Osteoblast (primary cell): ENCODE results near the gene USP48. TPM values are rescaled to one million over a fixed set of nuclear protein-coding genes. Genes with fewer than 3 reads are reported as not detected.

ENCODE experiments used
- DNase-seq: peaks from one replicate; pipeline ENCODE4 v3.0.0; 2011; ENCODE audit warnings: low spot score, mixed read lengths; ENCODE audit not compliant: insufficient read length; ENCODE audit errors: missing footprints
- H2AFZ ChIP-seq: 2 replicates; pipeline ENCODE4 v1.6.0; 2011; ENCODE audit warnings: mild to moderate bottlenecking, low read length
- H3K27ac ChIP-seq: 2 replicates; pipeline ENCODE4 v1.5.1; 2011; ENCODE audit warnings: mild to moderate bottlenecking, low read depth, low read length, moderate library complexity
- H3K27me3 ChIP-seq: 2 replicates; pipeline ENCODE4 v1.6.0; 2012; ENCODE audit warnings: mild to moderate bottlenecking, control low read depth, inconsistent platforms, low read length, moderate library complexity; ENCODE audit not compliant: insufficient read depth
- H3K36me3 ChIP-seq: 2 replicates; pipeline ENCODE4 v1.5.1; 2011; ENCODE audit warnings: mild to moderate bottlenecking, low read length, control low read depth, moderate library complexity; ENCODE audit not compliant: insufficient read depth
- H3K4me1 ChIP-seq: 2 replicates; pipeline ENCODE4 v1.5.1; 2011; ENCODE audit warnings: mild to moderate bottlenecking, low read length, control low read depth, moderate library complexity; ENCODE audit not compliant: insufficient read depth
- H3K4me2 ChIP-seq: 2 replicates; pipeline ENCODE4 v1.6.0; 2011; ENCODE audit warnings: mild to moderate bottlenecking, low read length; ENCODE audit not compliant: insufficient read depth
- H3K4me3 ChIP-seq: fragments of 200-600 bp; sonication (generic); 3 replicates; pipeline ENCODE4 v1.5.1; 2012; ENCODE audit warnings: mild to moderate bottlenecking, low read length, inconsistent platforms; ENCODE audit not compliant: insufficient read depth
- H3K79me2 ChIP-seq: 2 replicates; pipeline ENCODE4 v1.6.0; 2012; ENCODE audit warnings: mild to moderate bottlenecking, low read length, control low read depth, inconsistent platforms; ENCODE audit not compliant: insufficient read depth
- H3K9me3 ChIP-seq: 2 replicates; pipeline ENCODE4 v1.5.1; 2011; ENCODE audit warnings: low read depth, low read length, control low read depth
- H4K20me1 ChIP-seq: 2 replicates; pipeline ENCODE4 v1.6.0; 2012; ENCODE audit warnings: mild to moderate bottlenecking, low read length, control low read depth; ENCODE audit not compliant: insufficient read depth
- total RNA-seq: library from RNA; depleted of rRNA; stranded (reverse); fragments of >200 nt; gene quantifications from 2 replicates; pipeline ENCODE4 v1.2.3, GENCODE V29; 2012
- TF ChIP-seq, protein P1 (sequence below): IDR thresholded peaks from 2 replicates; pipeline ENCODE4 v1.5.1; 2011; ENCODE audit warnings: mild to moderate bottlenecking, low read depth, low read length, moderate library complexity; ENCODE audit errors: extremely low read depth

USP48 gene
- total RNA-seq, 1 donor, result 52.5 TPM

DNA sequence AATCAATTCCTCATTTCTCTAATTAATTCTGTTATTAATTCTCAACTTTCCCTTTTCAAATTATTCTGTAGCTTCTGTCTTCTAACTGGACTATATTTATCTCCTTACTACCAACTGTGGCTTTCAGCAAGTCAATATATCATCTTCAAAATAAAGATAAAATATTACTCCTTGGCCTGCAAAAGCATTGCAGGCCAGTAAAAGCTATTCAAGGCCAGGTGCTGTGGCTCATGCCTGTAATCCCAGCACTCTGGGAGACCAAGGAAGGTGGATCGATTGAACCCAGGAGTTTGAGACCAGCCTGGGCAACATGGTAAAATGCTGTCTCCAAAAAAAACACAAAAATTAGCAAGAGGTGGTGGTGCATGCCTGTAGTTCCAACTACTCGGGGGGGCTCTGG, 27.9 kb downstream of the USP48 start:
- Histone ChIP-seq H3K27me3 (no peaks in the 10 kb centered on the region), H3K4me1 (peaks cover 4% of the 10 kb centered on the region), H3K4me3 (no peak overlapping the region), H3K79me2 (peaks cover 40% of the 10 kb centered on the region), H3K36me3 (peaks cover 42% of the 10 kb centered on the region), H4K20me1 (peaks cover 18% of the 10 kb centered on the region), H3K4me2 (no peak overlapping the region), H2AFZ (no peak overlapping the region), H3K9me3 (no peaks in the 10 kb centered on the region), H3K27ac (no peak overlapping the region)
- no peak for DNase-seq
- TF ChIP-seq, protein P1, sequence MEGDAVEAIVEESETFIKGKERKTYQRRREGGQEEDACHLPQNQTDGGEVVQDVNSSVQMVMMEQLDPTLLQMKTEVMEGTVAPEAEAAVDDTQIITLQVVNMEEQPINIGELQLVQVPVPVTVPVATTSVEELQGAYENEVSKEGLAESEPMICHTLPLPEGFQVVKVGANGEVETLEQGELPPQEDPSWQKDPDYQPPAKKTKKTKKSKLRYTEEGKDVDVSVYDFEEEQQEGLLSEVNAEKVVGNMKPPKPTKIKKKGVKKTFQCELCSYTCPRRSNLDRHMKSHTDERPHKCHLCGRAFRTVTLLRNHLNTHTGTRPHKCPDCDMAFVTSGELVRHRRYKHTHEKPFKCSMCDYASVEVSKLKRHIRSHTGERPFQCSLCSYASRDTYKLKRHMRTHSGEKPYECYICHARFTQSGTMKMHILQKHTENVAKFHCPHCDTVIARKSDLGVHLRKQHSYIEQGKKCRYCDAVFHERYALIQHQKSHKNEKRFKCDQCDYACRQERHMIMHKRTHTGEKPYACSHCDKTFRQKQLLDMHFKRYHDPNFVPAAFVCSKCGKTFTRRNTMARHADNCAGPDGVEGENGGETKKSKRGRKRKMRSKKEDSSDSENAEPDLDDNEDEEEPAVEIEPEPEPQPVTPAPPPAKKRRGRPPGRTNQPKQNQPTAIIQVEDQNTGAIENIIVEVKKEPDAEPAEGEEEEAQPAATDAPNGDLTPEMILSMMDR, result no peak

DNA sequence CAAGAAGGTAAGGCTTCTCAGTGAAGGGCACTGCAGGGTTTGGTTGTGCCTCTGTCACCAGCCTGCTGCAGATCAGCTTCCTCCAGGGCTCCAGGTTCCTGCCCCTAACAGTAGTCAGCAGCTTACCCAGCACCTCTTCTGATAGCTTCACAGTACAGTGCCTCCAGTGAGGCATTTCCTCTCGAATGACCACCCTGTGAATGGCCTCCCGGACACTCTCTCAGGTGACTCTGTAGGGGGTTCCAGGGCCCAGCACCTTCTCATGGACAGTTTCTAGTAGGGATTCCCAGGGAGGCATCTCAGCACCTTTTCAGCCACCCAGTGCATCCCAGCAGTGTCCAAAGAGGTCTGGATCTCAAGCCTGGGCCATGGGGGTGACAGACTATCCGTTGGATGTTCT, 28.4 kb downstream of the USP48 start:
- no peak overlapping the region for H3K4me2 ChIP-seq
- no peaks in the 10 kb centered on the region for H3K27me3 ChIP-seq
- no peak overlapping the region for H3K4me3 ChIP-seq
- DNase-seq, result no peak
- H3K36me3 ChIP-seq, result peaks cover 42% of the 10 kb centered on the region
- H3K79me2 ChIP-seq, result peaks cover 36% of the 10 kb centered on the region
- peaks cover 4% of the 10 kb centered on the region for H3K4me1 ChIP-seq
- H4K20me1 ChIP-seq, result peaks cover 13% of the 10 kb centered on the region
- H3K27ac ChIP-seq, result no peak overlapping the region
- no peaks in the 10 kb centered on the region for H3K9me3 ChIP-seq
- H2AFZ ChIP-seq, result no peak overlapping the region
- TF ChIP-seq, protein P1, result no peak

DNA sequence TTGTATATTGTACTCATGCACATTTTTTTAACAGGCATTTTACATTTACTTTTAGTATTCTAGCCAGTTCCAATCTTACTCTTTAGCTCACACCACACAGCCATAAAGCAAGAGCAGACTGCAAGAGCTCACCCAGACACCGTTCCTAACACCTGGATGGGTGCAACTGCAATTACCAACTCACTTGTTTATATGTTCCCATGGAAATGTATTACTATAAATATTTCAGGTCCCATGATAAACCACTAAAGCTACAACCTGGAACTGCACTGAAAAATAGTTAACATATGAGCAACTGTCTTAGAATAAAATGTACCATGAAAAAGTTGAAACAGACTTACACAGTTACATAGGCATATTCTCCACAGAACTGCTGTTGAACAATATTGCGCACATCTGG, 30.8 kb downstream of the USP48 start:
- Histone ChIP-seq H2AFZ (no peak overlapping the region), H4K20me1 (no peaks in the 10 kb centered on the region), H3K4me2 (no peak overlapping the region), H3K79me2 (peaks cover 12% of the 10 kb centered on the region), H3K27ac (no peak overlapping the region), H3K9me3 (no peaks in the 10 kb centered on the region), H3K36me3 (peaks cover 52% of the 10 kb centered on the region), H3K4me1 (no peaks in the 10 kb centered on the region), H3K27me3 (no peaks in the 10 kb centered on the region), H3K4me3 (no peak overlapping the region)
- TF ChIP-seq, protein P1, result no peak
- no peak for DNase-seq

DNA sequence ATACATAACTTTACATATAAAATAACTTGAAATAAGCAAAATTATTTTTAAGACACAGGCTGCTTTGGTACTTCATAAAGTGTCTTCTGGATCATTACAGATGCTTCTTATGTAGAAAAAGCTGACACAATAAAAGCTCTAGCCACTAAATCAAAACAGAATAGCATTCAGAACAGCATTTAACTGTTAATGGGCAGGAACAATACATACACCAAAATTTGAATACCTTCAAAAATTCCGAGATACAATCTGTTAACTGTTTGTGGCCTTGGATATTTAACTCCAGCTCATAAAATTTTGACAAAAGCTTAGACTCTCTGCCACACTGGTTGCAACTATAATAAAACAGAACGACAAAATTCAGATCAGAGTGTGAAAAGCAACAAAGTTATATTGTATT, 31.7 kb downstream of the USP48 start:
- DNase-seq, result no peak
- peaks cover 8% of the 10 kb centered on the region for H3K79me2 ChIP-seq
- no peak overlapping the region for H3K4me3 ChIP-seq
- no peak overlapping the region for H3K27ac ChIP-seq
- peaks cover 2% of the 10 kb centered on the region for H4K20me1 ChIP-seq
- no peak overlapping the region for H2AFZ ChIP-seq
- no peaks in the 10 kb centered on the region for H3K4me1 ChIP-seq
- H3K36me3 ChIP-seq, result peaks cover 61% of the 10 kb centered on the region
- no peak overlapping the region for H3K4me2 ChIP-seq
- TF ChIP-seq, protein P1, result no peak
- H3K9me3 ChIP-seq, result no peaks in the 10 kb centered on the region
- no peaks in the 10 kb centered on the region for H3K27me3 ChIP-seq
